Smooth muscle cell (in vitro differentiated cells): ENCODE results near the gene ARL6IP6. TPM values are rescaled to one million over a fixed set of nuclear protein-coding genes. Genes with fewer than 3 reads are reported as not detected.
A peak's percentile ranks its signal among the peaks of the same experiment; 100 is the strongest.

ENCODE experiments used
- DNase-seq: peaks from one replicate; lab custom pipeline; 2025; ENCODE audit not compliant: unreplicated experiment; lab: John Stamatoyannopoulos, UW
- H2AFZ ChIP-seq: fragments of 200-600 bp; sonication (generic); 2 replicates; pipeline ENCODE4 v1.6.0; 2016; ENCODE audit warnings: antibody characterized with exemption, low read depth, mild to moderate bottlenecking
- H3F3A ChIP-seq: fragments of 200-600 bp; sonication (generic); 2 replicates; pipeline ENCODE4 v1.6.0; 2017; ENCODE audit warnings: antibody characterized with exemption, low read depth
- H3K27ac ChIP-seq: fragments of 200-600 bp; sonication (generic); 2 replicates; pipeline ENCODE4 v1.5.1; 2016; ENCODE audit warnings: low read depth, mild to moderate bottlenecking
- H3K27me3 ChIP-seq: fragments of 200-600 bp; sonication (generic); 2 replicates; pipeline ENCODE4 v1.6.1; 2016; ENCODE audit warnings: low read depth, mild to moderate bottlenecking
- H3K36me3 ChIP-seq: fragments of 200-600 bp; sonication (generic); 2 replicates; pipeline ENCODE4 v1.5.1; 2016; ENCODE audit warnings: low read depth
- H3K4me1 ChIP-seq: fragments of 200-600 bp; sonication (generic); 2 replicates; pipeline ENCODE4 v1.5.1; 2016; ENCODE audit warnings: low read depth
- H3K4me2 ChIP-seq: fragments of 200-600 bp; sonication (generic); 2 replicates; pipeline ENCODE4 v1.6.0; 2016; ENCODE audit warnings: mild to moderate bottlenecking
- H3K4me3 ChIP-seq: fragments of 200-600 bp; sonication (generic); 2 replicates; pipeline ENCODE4 v1.5.1; 2016; ENCODE audit warnings: mild to moderate bottlenecking
- H3K79me2 ChIP-seq: fragments of 200-600 bp; sonication (generic); 2 replicates; pipeline ENCODE4 v1.6.0; 2016; ENCODE audit warnings: low read depth, mild to moderate bottlenecking
- H3K9ac ChIP-seq: fragments of 200-600 bp; sonication (generic); 2 replicates; pipeline ENCODE4 v1.6.0; 2016; ENCODE audit warnings: low read depth
- H3K9me3 ChIP-seq: fragments of 200-600 bp; sonication (generic); replicated peaks from 2 replicates; pipeline ENCODE4 v1.5.1; 2016; ENCODE audit warnings: low read depth
- H4K20me1 ChIP-seq: fragments of 200-600 bp; sonication (generic); 2 replicates; pipeline ENCODE4 v1.6.0; 2016; ENCODE audit warnings: low read depth
- CTCF ChIP-seq: fragments of 200-600 bp; sonication (generic); IDR thresholded peaks from 2 replicates; pipeline ENCODE4 v1.5.1; 2017; ENCODE audit warnings: borderline replicate concordance, mild to moderate bottlenecking, antibody characterized with exemption; ENCODE audit not compliant: insufficient read depth, poor library complexity, severe bottlenecking
- WGBS: methylation state at CpG from one replicate; pipeline ENCODE4 v1.1.7; 2016; ENCODE audit warnings: low lambda C conversion rate; 5-methylcytosine and 5-hydroxymethylcytosine counted together
- polyA plus RNA-seq: library from polyadenylated mRNA; unstranded; fragments of >200 nt; fragmentation: Nextera tagmentation; extraction: Ambion mirVana; gene quantifications from 2 replicates; pipeline ENCODE4 v1.2.1, GENCODE V29; 2016
- total RNA-seq: library from RNA; depleted of rRNA; stranded (reverse); fragments of >200 nt; gene quantifications from 2 replicates; pipeline ENCODE4 v1.2.3, GENCODE V29; 2014

ARL6IP6 gene
- total and polyA plus RNA-seq, 2 experiments from 2014 or later, result 28.5 to 51.1 TPM

GRCh38 chr2:152701198-152701597, 17.2 kb upstream of the ARL6IP6 start:
- WGBS, result 81% methylated on average over 7 of the region's 7 CpGs
- peaks cover 92% of the 10 kb centered on the region for H4K20me1 ChIP-seq

GRCh38 chr2:152706477-152707021, 11.9 kb upstream of the ARL6IP6 start:
- Histone ChIP-seq H3K79me2 (peaks cover 100% of the 10 kb centered on the region), H3K4me3 (no peak overlapping the region), H3K4me2 (no peak overlapping the region), H4K20me1 (peaks cover 100% of the 10 kb centered on the region), H3K27me3 (no peaks in the 10 kb centered on the region), H3K36me3 (no peaks in the 10 kb centered on the region), H3K9ac (no peak overlapping the region), H3K27ac (no peak overlapping the region), H2AFZ (no peak overlapping the region), H3K9me3 (no peaks in the 10 kb centered on the region), H3F3A (no peaks in the 10 kb centered on the region), H3K4me1 (no peaks in the 10 kb centered on the region)
- 97% methylated on average over 4 of the region's 4 CpGs for WGBS
- TF ChIP-seq CTCF, result no peak
- no peak for DNase-seq

More at GRCh38 chr2:152701198-152701597, 17.2 kb upstream of the ARL6IP6 start:
- Histone ChIP-seq H3K9me3 (no peaks in the 10 kb centered on the region), H3F3A (no peaks in the 10 kb centered on the region), H2AFZ (no peak overlapping the region), H3K4me1 (no peaks in the 10 kb centered on the region), H3K9ac (no peak overlapping the region), H3K36me3 (no peaks in the 10 kb centered on the region), H3K4me2 (no peak overlapping the region), H3K4me3 (no peak overlapping the region), H3K27ac (peak overlapping the region; percentile 41), H3K79me2 (peaks cover 100% of the 10 kb centered on the region), H3K27me3 (no peaks in the 10 kb centered on the region)
- DNase-seq, result no peak
- no peak for TF ChIP-seq CTCF

GRCh38 chr2:152708742-152709141, 9.7 kb upstream of the ARL6IP6 start:
- TF ChIP-seq CTCF, result no peak
- H4K20me1 ChIP-seq, result peaks cover 100% of the 10 kb centered on the region
- no peak overlapping the region for H3K4me2 ChIP-seq
- peaks cover 100% of the 10 kb centered on the region for H3K79me2 ChIP-seq
- no peak overlapping the region for H2AFZ ChIP-seq
- no peak overlapping the region for H3K9ac ChIP-seq
- no peak overlapping the region for H3K4me3 ChIP-seq
- no peaks in the 10 kb centered on the region for H3K27me3 ChIP-seq
- 98% methylated on average over 2 of the region's 2 CpGs for WGBS
- DNase-seq, result no peak
- no peaks in the 10 kb centered on the region for H3F3A ChIP-seq
- no peaks in the 10 kb centered on the region for H3K4me1 ChIP-seq
- no peaks in the 10 kb centered on the region for H3K9me3 ChIP-seq
- H3K27ac ChIP-seq, result no peak overlapping the region
- H3K36me3 ChIP-seq, result peaks cover 2% of the 10 kb centered on the region

- Histone ChIP-seq H3K4me2 (no peak overlapping the region), H3K36me3 (peaks cover 8% of the 10 kb centered on the region), H3K27me3 (no peaks in the 10 kb centered on the region), H3F3A (no peaks in the 10 kb centered on the region), H2AFZ (no peak overlapping the region), H3K9ac (no peak overlapping the region), H3K4me1 (peaks cover 10% of the 10 kb centered on the region), H3K27ac (no peak overlapping the region), H4K20me1 (peaks cover 100% of the 10 kb centered on the region), H3K79me2 (peaks cover 100% of the 10 kb centered on the region), H3K4me3 (no peak overlapping the region), H3K9me3 (no peaks in the 10 kb centered on the region)
- WGBS, result 73% methylated on average over 2 of the region's 2 CpGs
- no peak for DNase-seq
- TF ChIP-seq CTCF, result no peak
These were observed 7.7 kb upstream of the ARL6IP6 start for GRCh38 chr2:152710713-152711112.
